Measurements from ENCODE around the gene CHMP5.

GRCh38 chr9:33232815-33233214, 32.0 kb upstream of the CHMP5 start:
- TF ChIP-seq RFX5 (IDR thresholded peaks at IDR 0.05; ENCODE audit: low read depth, low read length) (no peak), NFYB (IDR thresholded peaks at IDR 0.05; ENCODE audit: insufficient read depth, low read depth, low read length) (no peak), SREBF1 (IDR thresholded peaks at IDR 0.05; ENCODE audit: low read length) (no peak), CTCF (IDR thresholded peaks at IDR 0.05 in 2 of 3, conservative IDR thresholded peaks at IDR 0.05 in 1 of 3; ENCODE audit: control insufficient read depth in 2 of 3, extremely low read depth in 1 of 3, insufficient read depth in 1 of 3, low read depth in 3 of 3, low read length in 3 of 3) (no peak), PBX3 (IDR thresholded peaks at IDR 0.05; ENCODE audit: insufficient replicate concordance, low read depth, low read length) (no peak), ZZZ3 (IDR thresholded peaks at IDR 0.05; ENCODE audit: control insufficient read depth, insufficient read length, low read depth) (no peak), RAD21 (IDR thresholded peaks at IDR 0.05; ENCODE audit: insufficient read depth, low read depth, low read length) (no peak), CEBPZ (IDR thresholded peaks at IDR 0.05; ENCODE audit: low read depth, low read length) (no peak), POLR2A (IDR thresholded peaks at IDR 0.05; ENCODE audit: low read depth, low read length) (no peak), SKIL (IDR thresholded peaks at IDR 0.05; ENCODE audit: low read depth, poor library complexity, severe bottlenecking) (no peak), ETV6 (conservative IDR thresholded peaks at IDR 0.05 in 1 of 2, IDR thresholded peaks at IDR 0.05 in 1 of 2; ENCODE audit: borderline replicate concordance in 1 of 2, low read depth in 1 of 2) (no peak)
